Activated naive CD8-positive, alpha-beta T cell treated with anti-CD3 and anti-CD28 coated beads for 36 hours (primary cell): Measurements from ENCODE around the gene COL11A1. TPM values are rescaled to one million over a fixed set of nuclear protein-coding genes. Genes with fewer than 3 reads are reported as not detected.
"Not testable (repeated sequence)": the region's sequence is repeated elsewhere in the genome, so short reads cannot be mapped to it uniquely, and the experiment has no call there.

Experiments
- DNase-seq: peaks from one replicate; pipeline ENCODE4 v3.0.0; 2021
- H3K27ac Mint-ChIP-seq: one replicate; pipeline ENCODE4 v1.8.0; 2022; ENCODE audit warnings: mild to moderate bottlenecking, moderate library complexity, mixed read lengths
- H3K27me3 Mint-ChIP-seq: one replicate; pipeline ENCODE4 v1.8.0; 2022; ENCODE audit warnings: mild to moderate bottlenecking, mixed read lengths
- H3K36me3 Mint-ChIP-seq: one replicate; pipeline ENCODE4 v1.8.0; 2021; ENCODE audit warnings: mild to moderate bottlenecking, mixed read lengths
- H3K4me1 Mint-ChIP-seq: one replicate; pipeline ENCODE4 v1.8.0; 2021; ENCODE audit warnings: mixed read lengths
- H3K4me3 Mint-ChIP-seq: one replicate; pipeline ENCODE4 v1.8.0; 2022; ENCODE audit warnings: mild to moderate bottlenecking, moderate library complexity, mixed read lengths
- H3K9me3 Mint-ChIP-seq: one replicate; pipeline ENCODE4 v1.8.0; 2022; ENCODE audit warnings: mixed read lengths
- total RNA-seq, 2 experiments: library from RNA; stranded (reverse); gene quantifications; one replicate each; pipeline ENCODE4 v1.2.3, GENCODE V29; 2021

The COL11A1 gene
- total RNA-seq, 2 experiments from 2014 or later, result not detected

DNA sequence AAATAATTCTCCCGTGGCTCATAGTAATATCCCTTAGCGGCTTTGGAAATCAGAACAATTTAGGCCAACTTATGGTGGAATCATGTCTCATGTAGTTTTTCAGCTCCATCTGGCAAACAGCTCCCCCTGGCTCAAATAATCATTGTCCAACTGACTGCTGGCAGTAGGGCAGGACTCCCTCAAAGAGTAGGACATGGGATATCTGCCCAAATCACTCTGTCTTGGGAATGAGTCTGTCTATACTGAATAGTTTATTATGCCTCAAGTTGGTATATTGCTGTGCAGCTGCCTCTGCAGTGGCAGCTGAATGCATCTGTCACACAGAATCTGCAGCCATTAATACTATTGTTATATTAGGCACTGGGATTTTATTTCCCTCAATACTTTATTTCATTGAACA is 255.7 kb downstream of the COL11A1 start:
- H3K27ac Mint-ChIP-seq, result no peak overlapping the region
- no peaks in the 10 kb centered on the region for H3K27me3 Mint-ChIP-seq
- peaks cover 10% of the 10 kb centered on the region for H3K9me3 Mint-ChIP-seq
- H3K4me3 Mint-ChIP-seq, result no peak overlapping the region
- no peak for DNase-seq
- no peaks in the 10 kb centered on the region for H3K4me1 Mint-ChIP-seq
- H3K36me3 Mint-ChIP-seq, result no peaks in the 10 kb centered on the region

DNA sequence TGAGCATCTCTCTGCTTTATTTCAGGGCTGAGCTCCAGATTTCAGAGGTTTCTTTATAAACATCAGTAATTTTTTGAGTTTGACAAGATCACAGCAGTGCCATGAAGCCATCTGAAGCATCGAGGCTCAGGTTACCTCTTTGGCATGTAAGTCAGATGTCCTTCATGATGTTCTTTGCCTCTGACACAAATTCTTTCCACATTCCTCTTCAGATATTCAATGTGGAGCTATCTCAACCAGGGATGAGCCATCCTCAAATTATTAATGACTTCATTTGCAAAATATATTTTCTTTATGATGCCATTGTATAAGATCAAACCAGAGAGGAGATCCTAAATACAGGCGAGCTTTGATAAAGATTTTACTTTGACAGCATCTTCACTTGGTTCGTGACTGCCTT is 256.7 kb downstream of the COL11A1 start:
- H3K36me3 Mint-ChIP-seq, result no peaks in the 10 kb centered on the region
- no peak for DNase-seq
- no peaks in the 10 kb centered on the region for H3K27me3 Mint-ChIP-seq
- H3K9me3 Mint-ChIP-seq, result peaks cover 10% of the 10 kb centered on the region
- H3K27ac Mint-ChIP-seq, result no peak overlapping the region
- no peaks in the 10 kb centered on the region for H3K4me1 Mint-ChIP-seq
- H3K4me3 Mint-ChIP-seq, result no peak overlapping the region

- no peaks in the 10 kb centered on the region for H3K36me3 Mint-ChIP-seq
- no peak overlapping the region for H3K4me3 Mint-ChIP-seq
- DNase-seq, result no peak
- no peaks in the 10 kb centered on the region for H3K4me1 Mint-ChIP-seq
- H3K9me3 Mint-ChIP-seq, result peaks cover 8% of the 10 kb centered on the region
- H3K27ac Mint-ChIP-seq, result no peak overlapping the region
- no peaks in the 10 kb centered on the region for H3K27me3 Mint-ChIP-seq
These were observed 265.7 kb downstream of the COL11A1 start for GRCh38 chr1:102842606-102843005.

GRCh38 chr1:102840741-102841140 is 267.6 kb downstream of the COL11A1 start:
- H3K27me3 Mint-ChIP-seq, result no peaks in the 10 kb centered on the region
- no peak overlapping the region for H3K4me3 Mint-ChIP-seq
- no peak overlapping the region for H3K27ac Mint-ChIP-seq
- no peaks in the 10 kb centered on the region for H3K36me3 Mint-ChIP-seq
- no peaks in the 10 kb centered on the region for H3K4me1 Mint-ChIP-seq
- H3K9me3 Mint-ChIP-seq, result peaks cover 4% of the 10 kb centered on the region
- DNase-seq, result no peak

DNA sequence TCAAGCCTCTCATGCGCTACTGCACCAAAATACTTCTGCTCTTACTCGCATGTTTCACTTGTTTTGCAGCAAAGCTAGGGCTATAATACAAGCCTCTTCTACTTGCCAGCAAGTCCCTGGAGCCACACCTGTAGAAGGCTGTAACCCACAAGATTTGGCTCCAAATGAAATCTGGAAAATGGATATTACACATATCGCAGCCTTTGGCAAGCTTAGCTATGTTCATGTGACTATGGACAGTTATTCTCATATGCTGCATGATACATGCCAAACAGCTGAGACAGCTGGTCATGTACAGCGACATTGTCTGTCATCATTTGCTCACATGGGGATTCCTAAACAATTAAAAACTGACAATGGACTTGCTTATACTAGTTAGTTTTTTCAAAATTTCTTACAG is 270.3 kb downstream of the COL11A1 start:
- Mint-ChIP-seq H3K9me3 (peaks cover 4% of the 10 kb centered on the region), H3K27ac (no peak overlapping the region), H3K27me3 (no peaks in the 10 kb centered on the region), H3K4me1 (no peaks in the 10 kb centered on the region), H3K4me3 (no peak overlapping the region), H3K36me3 (no peaks in the 10 kb centered on the region)
- no peak for DNase-seq

DNA sequence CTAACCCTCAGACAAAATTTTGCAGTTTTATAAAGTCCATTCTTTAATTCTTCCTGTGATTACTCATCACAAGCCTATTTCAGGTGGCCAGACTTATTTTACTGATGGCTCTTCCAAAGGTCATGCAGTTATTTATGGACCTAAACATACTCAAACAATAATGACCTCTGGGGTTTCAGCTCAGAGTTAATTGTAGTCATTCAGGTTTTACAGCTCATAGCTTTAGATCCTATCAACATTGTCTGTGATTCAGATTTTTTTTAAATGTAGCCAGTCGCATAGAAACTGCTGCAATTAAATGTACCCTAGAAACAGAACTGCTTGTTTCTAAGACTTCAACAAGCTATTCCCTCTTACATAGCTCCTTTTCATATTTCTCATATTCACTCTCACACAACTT is 270.8 kb downstream of the COL11A1 start:
- Mint-ChIP-seq H3K4me1 (no peaks in the 10 kb centered on the region), H3K27ac (no peak overlapping the region), H3K36me3 (no peaks in the 10 kb centered on the region), H3K9me3 (peaks cover 5% of the 10 kb centered on the region), H3K27me3 (no peaks in the 10 kb centered on the region), H3K4me3 (no peak overlapping the region)
- no peak for DNase-seq

DNA sequence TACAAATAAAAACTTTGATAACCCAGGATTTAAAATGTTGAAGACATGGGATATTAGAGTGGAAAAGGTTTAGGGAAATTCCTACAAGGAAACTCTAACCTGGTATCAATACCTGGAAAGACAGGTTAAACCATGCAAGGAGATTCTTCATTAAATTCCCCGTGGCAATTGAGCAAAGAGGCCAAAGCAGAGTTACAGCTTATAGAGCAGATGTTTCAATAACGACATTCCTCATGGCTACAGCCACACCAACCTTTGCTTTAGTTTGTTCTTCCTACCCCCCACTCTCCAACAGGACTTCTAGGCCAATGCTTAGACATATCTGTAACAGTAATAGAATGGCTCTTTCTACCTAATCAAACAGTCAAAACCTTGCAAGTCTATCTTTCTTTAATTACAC is 271.3 kb downstream of the COL11A1 start:
- no peaks in the 10 kb centered on the region for H3K36me3 Mint-ChIP-seq
- no peak overlapping the region for H3K27ac Mint-ChIP-seq
- H3K4me3 Mint-ChIP-seq, result no peak overlapping the region
- no peak for DNase-seq
- no peaks in the 10 kb centered on the region for H3K4me1 Mint-ChIP-seq
- peaks cover 5% of the 10 kb centered on the region for H3K9me3 Mint-ChIP-seq
- no peaks in the 10 kb centered on the region for H3K27me3 Mint-ChIP-seq

DNA sequence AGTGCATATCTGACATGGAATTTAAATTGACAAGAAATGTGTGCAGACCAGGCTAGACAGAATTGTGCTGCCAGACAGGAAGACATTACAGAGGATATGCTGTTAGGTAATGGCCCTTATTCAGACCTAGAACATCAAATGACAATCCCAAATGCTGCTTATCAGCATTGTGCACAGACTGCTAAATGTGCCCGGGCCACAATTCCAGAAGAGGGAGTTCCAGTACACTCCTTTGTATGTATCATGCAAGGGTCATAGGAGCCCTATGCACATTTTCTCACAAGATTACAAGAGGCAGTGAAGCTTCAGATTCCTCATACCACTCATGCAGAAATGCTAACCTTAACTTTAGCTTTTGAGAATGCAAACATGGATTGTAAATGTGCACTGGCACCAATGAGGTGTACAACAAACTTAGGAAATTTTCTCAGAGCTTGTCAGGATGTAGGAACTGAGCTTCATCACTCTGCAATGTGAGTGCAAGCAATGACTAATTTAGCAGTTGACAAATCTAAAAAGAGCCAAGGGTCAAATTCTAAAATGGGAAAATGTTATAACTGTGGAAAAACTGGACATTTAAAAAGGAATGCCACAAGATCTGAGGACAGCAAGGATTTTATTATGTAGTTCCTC is 273.5 kb downstream of the COL11A1 start:
- Mint-ChIP-seq H3K27ac (no peak overlapping the region), H3K4me1 (no peaks in the 10 kb centered on the region), H3K27me3 (no peaks in the 10 kb centered on the region), H3K9me3 (peaks cover 10% of the 10 kb centered on the region), H3K4me3 (no peak overlapping the region), H3K36me3 (no peaks in the 10 kb centered on the region)
- no peak for DNase-seq

- Mint-ChIP-seq H3K36me3 (no peaks in the 10 kb centered on the region), H3K9me3 (peaks cover 12% of the 10 kb centered on the region)
These were observed 275.2 kb downstream of the COL11A1 start for GRCh38 chr1:102833151-102833550.

GRCh38 chr1:102826706-102827105 is 281.6 kb downstream of the COL11A1 start:
- not testable (repeated sequence) for H3K27me3 Mint-ChIP-seq, H3K4me3 Mint-ChIP-seq

More at GRCh38 chr1:102833151-102833550, 275.2 kb downstream of the COL11A1 start:
- no peaks in the 10 kb centered on the region for H3K27me3 Mint-ChIP-seq
- no peak overlapping the region for H3K27ac Mint-ChIP-seq
- no peak overlapping the region for H3K4me3 Mint-ChIP-seq
- H3K4me1 Mint-ChIP-seq, result no peaks in the 10 kb centered on the region
- no peak for DNase-seq

More at GRCh38 chr1:102826706-102827105, 281.6 kb downstream of the COL11A1 start:
- H3K36me3 Mint-ChIP-seq, H3K4me1 Mint-ChIP-seq, H3K27ac Mint-ChIP-seq, DNase-seq: not testable (repeated sequence)
- H3K9me3 Mint-ChIP-seq, result peaks cover 11% of the 10 kb centered on the region
